GM21447 (cell line): ENCODE results near the gene CLCA1.

Experiments used
- ATAC-seq: cut with Tn5 transposase; IDR thresholded peaks from one replicate; pipeline ENCODE4 v1.9.1; 2021; ENCODE audit not compliant: unreplicated experiment

CLCA1 gene

GRCh38 chr1:86468501-86468977 is at the start of gene CLCA1:
Gene CLCA1, plus strand, starts transcription at chr1:86468927. Its CDS starts 45 bp downstream, at chr1:86468972.
- ATAC-seq, result no peak

- ATAC-seq, result peak; percentile 75
Observed at GRCh38 chr1:86419277-86419903, 49.3 kb upstream of the CLCA1 start.

- no peak for ATAC-seq
Observed at GRCh38 chr1:86421601-86422280, 47.0 kb upstream of the CLCA1 start.

- no peak for ATAC-seq
Observed at GRCh38 chr1:86423473-86423872, 45.3 kb upstream of the CLCA1 start.

GRCh38 chr1:86423873-86424272 is 44.9 kb upstream of the CLCA1 start, which contains the start of gene CLCA2:
Gene CLCA2, plus strand, starts transcription at chr1:86424171. Its CDS starts 77 bp downstream, at chr1:86424248.
- no peak for ATAC-seq

- no peak for ATAC-seq
Observed at GRCh38 chr1:86429122-86429725, 39.5 kb upstream of the CLCA1 start.

- ATAC-seq, result no peak
Observed at GRCh38 chr1:86429835-86430234, 38.9 kb upstream of the CLCA1 start.

- ATAC-seq, result no peak
Observed at GRCh38 chr1:86430376-86430775, 38.4 kb upstream of the CLCA1 start.

- no peak for ATAC-seq
Observed at GRCh38 chr1:86434059-86434458, 34.7 kb upstream of the CLCA1 start.

GRCh38 chr1:86435327-86435726 is 33.4 kb upstream of the CLCA1 start:
- ATAC-seq, result no peak

GRCh38 chr1:86436041-86436440 is 32.7 kb upstream of the CLCA1 start:
- ATAC-seq, result no peak

GRCh38 chr1:86441581-86441980 is 27.1 kb upstream of the CLCA1 start:
- ATAC-seq, result no peak

GRCh38 chr1:86441997-86442396 is 26.7 kb upstream of the CLCA1 start:
- no peak for ATAC-seq

- no peak for ATAC-seq
Observed at GRCh38 chr1:86445919-86446318, 22.8 kb upstream of the CLCA1 start.

GRCh38 chr1:86447198-86447790 is 21.4 kb upstream of the CLCA1 start:
- no peak for ATAC-seq

GRCh38 chr1:86448670-86449069 is 20.1 kb upstream of the CLCA1 start:
- ATAC-seq, result no peak

- no peak for ATAC-seq
Observed at GRCh38 chr1:86449103-86449502, 19.6 kb upstream of the CLCA1 start.

- ATAC-seq, result no peak
Observed at GRCh38 chr1:86450847-86451246, 17.9 kb upstream of the CLCA1 start.

- ATAC-seq, result no peak
Observed at GRCh38 chr1:86453664-86454063, 15.1 kb upstream of the CLCA1 start.

- ATAC-seq, result no peak
Observed at GRCh38 chr1:86455073-86455472, 13.7 kb upstream of the CLCA1 start.

GRCh38 chr1:86460998-86461397 is 7.7 kb upstream of the CLCA1 start:
- ATAC-seq, result no peak

GRCh38 chr1:86461482-86461881 is 7.2 kb upstream of the CLCA1 start:
- ATAC-seq, result no peak
